Activated CD4-positive, CD25-positive, alpha-beta regulatory T cell treated with anti-CD3 and anti-CD28 coated beads, Interleukin-2, amount 50 U/mL, for 16 hours (primary cell): ENCODE data around the gene MSH3.
"Not testable (repeated sequence)": the region's sequence is repeated elsewhere in the genome, so short reads cannot be mapped to it uniquely, and the experiment has no call there.

Experiments used
- DNase-seq: peaks from one replicate; pipeline ENCODE4 v3.0.0-alpha.2; 2020; ENCODE audit warnings: low read depth, low spot score

Gene MSH3

DNA sequence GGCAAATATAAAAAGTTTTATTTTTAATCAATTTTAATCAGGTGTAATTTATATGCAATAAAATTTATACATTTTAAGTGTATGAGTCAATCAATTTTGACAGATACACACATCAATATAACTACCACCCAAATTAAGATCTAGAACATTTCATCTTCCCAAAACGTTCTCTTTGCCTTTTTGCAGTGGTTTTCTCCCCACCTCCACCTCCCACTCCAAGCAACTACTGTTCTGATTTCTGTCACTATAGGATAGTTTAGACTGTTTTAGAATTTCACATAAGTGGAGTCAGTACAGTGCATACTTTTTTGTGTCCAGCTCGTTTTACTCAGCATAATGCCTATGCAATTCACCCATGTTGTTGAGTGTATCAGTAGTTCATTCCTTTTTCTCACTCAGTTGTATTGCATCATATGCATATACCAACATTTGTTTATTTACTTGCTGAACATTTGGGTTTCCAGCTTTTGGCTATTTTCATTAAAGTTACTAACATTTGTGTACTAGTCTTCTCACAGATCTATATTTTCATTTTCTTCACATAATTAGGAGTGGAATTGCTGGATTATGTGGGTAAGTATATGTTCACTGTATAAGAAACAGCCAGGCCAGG, 52.5 kb downstream of the MSH3 start:
- no peak for DNase-seq

GRCh38 chr5:80707645-80708044, 53.2 kb downstream of the MSH3 start:
- DNase-seq = no peak

DNA sequence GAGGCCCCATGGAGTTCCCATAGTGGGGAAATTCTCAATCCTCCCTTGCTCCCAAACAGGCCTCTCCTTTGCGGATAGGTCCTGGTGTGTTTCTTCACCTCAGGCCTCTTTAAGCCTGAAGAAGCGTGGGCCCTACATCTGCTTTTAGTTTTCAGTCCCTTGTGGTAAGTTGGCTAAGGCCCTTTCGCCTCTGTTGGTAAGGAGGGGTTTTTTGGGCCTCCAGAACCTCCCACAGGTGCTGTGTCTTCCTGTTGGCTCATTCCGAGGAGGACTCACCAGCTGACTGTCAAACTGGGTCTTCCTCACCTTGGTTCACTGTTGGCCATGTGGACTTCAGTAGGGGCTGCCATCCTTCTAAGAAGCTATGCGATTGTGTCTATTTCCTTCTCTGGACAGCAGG, 56.8 kb downstream of the MSH3 start:
- no peak for DNase-seq

DNA sequence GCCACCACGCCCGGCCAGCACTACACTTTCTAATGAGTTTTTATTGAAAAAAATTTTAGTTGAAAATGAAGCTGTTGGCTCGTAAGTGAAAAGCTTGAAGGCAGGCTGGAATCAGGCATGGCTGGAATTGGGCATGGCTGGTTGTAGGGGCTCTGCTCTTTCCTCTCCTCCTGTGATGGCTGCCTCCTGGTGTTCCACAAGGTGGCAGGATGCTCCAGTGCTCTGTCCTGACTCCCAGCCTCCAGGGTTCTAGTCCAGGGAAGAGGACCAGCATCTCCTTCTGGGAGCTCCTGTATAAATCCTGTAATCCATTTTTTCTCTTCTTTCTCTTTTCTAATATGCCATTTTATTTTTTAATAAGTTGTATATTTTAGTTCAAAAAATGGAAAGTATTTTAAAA, 57.5 kb downstream of the MSH3 start:
- no peak for DNase-seq

DNA sequence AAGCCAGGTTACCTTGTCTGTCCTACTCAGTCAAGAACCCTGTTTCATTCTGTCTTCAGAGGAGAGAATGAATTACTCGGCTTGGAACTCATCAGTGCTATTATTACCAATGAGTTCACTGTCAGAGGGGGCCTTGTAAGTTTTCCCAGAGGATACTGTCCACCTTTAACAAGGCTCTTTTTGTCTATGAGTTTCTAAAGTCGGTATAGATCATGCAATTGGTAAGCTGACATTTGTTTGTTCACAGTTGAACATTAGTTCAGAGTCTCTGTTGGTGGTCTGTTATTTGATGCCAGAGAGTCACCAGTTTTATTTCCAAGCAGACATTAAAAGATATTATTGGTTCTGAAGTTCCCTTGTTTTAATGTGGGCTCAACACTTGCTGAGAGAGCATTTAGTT, 58.5 kb downstream of the MSH3 start:
- DNase-seq = no peak

DNA sequence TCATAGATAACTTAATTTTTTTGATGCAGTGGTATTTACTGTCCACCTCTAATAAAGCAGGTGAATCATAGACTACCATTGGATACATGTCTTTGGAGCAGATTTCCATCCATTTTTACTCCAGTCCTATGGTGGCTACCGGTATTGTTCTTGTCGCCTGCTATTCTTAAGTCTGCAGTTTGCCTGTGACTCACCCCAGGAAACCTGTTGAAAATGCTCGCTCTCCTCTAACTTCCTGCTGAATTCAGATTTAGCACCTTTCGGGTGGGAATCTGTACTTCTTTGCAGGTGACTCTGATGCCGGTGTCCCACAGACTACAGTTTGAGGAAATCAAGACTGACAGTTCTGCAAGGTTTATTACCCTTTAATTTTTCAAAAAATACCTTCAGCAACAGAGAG, 59.2 kb downstream of the MSH3 start:
- DNase-seq = no peak

DNA sequence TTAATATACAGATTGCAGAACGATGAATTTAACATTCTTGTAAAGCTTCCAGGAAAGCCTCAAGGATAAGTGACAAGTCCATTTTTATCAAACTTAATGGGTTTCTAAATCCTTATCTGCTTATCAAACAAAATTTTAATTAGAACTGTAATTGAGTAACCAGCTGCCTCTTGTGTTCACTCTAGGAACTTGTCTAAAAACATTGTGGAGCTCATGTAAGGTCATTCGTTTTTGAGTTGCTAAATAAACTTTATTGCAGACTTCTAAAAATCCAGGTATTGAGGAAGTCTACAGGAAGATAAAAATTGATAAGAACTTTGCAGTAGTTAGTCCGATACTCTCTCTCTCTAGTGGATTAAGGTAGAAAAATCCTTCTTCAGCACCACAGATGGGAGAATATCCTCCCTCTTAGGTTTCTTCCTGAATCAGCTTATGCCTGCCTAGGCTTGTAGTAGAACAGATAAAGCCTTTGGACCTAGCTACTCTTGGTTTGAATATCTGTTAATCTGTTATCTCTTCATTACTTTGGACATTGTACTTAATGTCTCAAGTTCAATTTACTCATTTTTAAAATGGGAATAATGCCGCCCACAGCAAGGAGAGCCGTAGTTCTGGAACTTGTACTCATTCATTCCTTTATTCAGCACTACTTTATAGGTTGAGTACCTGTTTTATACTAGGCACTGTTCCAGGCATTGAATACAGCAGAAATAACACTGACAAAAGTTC, 60.3 kb downstream of the MSH3 start:
- DNase-seq = no peak

- DNase-seq = no peak
Observed at GRCh38 chr5:80715887-80716286, 61.4 kb downstream of the MSH3 start.

DNA sequence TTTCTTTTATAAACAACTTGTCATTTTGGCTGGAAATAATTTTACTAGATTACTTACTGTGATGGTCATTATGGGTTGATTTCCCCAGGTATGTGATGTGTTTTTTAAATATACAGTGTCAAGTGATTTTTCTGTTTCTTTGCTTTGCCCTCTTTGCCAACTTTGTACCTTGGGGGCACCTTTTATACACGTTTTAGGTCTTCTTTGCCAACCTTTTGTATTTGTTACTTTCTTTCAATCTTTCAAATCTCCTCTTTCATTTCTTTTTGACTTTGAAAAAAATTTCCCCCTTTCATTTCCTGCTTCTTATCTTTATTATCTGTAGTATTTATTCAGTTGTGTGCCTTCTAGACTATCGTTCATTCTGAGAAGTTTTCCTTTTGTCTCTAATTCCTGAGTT, 65.7 kb downstream of the MSH3 start:
- DNase-seq = no peak

DNA sequence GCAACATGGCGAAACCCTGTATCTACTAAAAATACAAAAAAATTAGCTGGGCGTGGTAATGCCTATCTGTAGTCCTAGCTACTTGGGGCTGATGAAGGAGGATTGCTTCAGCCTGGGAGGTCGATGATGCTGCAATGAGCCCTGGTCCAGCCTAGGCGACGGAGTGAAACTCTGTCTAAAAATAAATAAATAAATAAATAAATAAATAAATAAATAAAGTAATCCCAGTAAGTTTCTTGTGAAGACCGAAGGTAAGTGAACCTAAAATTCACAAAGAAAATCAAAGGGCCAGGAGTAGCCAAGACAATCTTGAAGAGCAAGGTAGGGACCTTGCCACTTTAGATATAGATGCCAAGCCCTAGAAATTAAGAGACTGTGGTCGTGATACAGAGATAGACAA, 68.5 kb downstream of the MSH3 start:
- DNase-seq = no peak

DNA sequence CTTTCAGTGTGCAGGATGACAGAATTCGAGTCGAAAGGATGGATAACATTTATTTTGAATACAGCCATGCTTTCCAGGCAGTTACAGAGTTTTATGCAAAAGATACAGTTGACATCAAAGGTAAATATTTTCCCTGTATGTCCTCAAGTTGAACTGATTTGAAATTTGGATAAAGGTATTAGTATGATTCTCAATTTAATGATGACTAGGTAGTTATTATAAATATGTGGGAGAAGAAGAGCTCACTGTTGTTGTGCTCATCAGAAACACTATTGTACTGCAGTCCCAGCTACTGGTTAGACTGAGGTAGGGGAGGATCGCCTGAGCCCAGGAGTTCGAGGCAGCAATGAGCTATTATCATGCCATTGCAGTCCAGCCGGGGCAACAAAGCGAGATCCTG, 71.0 kb downstream of the MSH3 start:
- no peak for DNase-seq

DNA sequence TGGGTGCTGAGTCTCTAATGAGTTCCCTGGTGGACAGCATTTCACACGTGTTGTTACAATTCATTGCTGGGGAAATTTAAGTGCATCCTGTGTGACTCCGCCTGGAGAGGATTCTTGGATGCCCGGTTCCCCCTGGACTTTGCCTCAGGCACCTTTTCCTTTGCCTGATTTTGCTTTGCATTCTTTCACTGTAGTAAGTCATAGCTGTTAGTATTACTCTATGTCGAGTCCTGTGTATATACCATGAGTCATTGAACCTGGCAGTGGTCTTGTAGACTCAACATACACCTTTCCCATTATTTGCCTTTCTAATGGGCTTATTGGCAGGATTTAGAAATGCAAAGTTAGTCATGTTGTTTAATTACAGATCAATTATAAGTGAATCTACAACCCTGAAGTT, 82.3 kb downstream of the MSH3 start:
- no peak for DNase-seq

GRCh38 chr5:80738466-80738865, 84.0 kb downstream of the MSH3 start:
- DNase-seq = no peak

GRCh38 chr5:80739057-80739456, 84.6 kb downstream of the MSH3 start:
- DNase-seq = no peak

DNA sequence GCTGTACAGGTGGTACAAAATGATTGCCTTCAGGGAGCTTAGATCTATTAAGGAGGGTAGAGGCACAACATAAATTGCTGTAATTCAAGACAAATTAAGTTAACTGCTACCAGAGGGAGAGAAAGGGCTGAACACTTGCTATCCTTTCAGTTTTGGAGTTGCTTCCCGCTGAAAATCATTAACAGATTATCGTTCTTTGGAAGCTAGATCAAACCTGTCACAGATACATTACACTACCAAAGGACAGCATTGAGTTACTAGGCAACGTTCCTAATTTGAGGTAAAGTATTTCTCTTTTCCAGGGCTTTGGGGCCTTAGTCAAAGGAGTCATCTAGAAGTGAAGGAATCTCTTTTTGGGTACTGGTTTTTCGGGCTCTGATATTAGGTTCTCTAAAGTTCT, 85.0 kb downstream of the MSH3 start:
- no peak for DNase-seq

DNA sequence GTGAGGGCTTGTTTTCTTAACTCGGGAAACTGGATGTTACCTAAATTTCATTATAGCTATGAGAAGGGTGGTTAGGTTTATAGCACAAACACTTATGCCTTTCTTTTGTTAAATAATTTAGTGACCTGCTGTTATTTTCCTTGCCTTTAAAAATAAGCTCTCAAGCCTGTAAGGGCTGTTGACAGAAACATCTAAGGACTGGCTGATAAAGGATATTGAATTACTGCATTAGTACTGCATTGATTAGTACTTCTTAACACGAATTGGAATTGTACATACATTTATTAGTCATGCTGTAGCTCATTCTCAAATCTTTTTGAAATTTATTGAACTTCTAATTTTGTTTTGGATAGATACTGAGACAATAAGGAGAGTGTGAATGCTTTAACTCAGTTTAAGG, 85.4 kb downstream of the MSH3 start:
- no peak for DNase-seq

- DNase-seq = not testable (repeated sequence)
Observed at GRCh38 chr5:80740488-80740887, 86.0 kb downstream of the MSH3 start.

DNA sequence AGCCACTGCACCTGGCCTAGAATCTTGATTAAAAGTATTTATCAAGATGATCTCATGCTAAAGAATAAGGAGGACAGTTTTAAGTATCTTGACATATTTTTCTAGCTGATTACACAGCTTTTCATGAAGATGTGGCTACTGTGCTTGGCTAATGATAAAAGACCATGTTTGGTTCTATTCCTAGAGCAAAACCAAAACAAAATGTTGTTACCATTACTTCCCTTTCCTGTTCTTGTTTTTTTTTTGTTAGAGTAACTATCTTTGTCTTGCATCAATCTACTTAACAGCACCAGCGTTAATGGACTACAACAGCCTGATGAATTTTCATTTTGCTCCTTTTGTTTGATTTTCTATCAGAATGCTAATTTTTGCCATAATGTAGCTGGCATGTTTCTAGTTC, 86.5 kb downstream of the MSH3 start:
- DNase-seq = no peak

- DNase-seq = no peak
Observed at GRCh38 chr5:80744149-80744548, 89.7 kb downstream of the MSH3 start.

GRCh38 chr5:80745490-80745889, 91.0 kb downstream of the MSH3 start:
- no peak for DNase-seq

GRCh38 chr5:80747922-80748321, 93.5 kb downstream of the MSH3 start:
- no peak for DNase-seq

- DNase-seq = no peak
Observed at GRCh38 chr5:80752427-80752826, 98.0 kb downstream of the MSH3 start.

GRCh38 chr5:80753712-80754111, 99.3 kb downstream of the MSH3 start:
- no peak for DNase-seq

- no peak for DNase-seq
Observed at GRCh38 chr5:80754900-80755299, 100.4 kb downstream of the MSH3 start.
